ENCODE measurements around the gene SAMMSON.

DNA sequence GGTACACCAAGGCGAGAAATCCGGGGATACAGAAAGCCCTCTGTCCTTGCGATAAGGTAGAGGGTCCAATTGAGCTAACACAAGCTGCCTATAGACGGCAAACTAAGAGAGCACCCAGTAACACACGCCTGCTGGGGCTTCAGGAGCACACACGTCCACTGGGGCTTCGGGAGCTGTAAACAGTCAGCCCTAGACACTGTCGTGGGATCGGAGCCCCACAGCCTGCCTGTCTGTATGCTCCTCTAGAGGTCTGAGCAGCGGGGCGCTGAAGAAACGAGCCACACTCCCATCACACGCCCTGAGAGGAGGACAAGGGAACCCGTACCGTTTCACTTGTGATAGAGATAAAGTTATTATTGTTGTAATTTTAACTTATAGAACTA is 486 bp downstream of the SAMMSON start:
- TF ChIP-seq, protein P1, sequence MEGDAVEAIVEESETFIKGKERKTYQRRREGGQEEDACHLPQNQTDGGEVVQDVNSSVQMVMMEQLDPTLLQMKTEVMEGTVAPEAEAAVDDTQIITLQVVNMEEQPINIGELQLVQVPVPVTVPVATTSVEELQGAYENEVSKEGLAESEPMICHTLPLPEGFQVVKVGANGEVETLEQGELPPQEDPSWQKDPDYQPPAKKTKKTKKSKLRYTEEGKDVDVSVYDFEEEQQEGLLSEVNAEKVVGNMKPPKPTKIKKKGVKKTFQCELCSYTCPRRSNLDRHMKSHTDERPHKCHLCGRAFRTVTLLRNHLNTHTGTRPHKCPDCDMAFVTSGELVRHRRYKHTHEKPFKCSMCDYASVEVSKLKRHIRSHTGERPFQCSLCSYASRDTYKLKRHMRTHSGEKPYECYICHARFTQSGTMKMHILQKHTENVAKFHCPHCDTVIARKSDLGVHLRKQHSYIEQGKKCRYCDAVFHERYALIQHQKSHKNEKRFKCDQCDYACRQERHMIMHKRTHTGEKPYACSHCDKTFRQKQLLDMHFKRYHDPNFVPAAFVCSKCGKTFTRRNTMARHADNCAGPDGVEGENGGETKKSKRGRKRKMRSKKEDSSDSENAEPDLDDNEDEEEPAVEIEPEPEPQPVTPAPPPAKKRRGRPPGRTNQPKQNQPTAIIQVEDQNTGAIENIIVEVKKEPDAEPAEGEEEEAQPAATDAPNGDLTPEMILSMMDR (IDR thresholded peaks at IDR 0.05): no peak
- TF ChIP-seq POLR2A (IDR thresholded peaks at IDR 0.05): no peak
